ENCODE measurements around the gene LAD1.

The LAD1 gene

GRCh38 chr1:201359031-201359872 is 39.9 kb downstream of the LAD1 start:
- H3K4me3 Mint-ChIP-seq: no peak overlapping the region
- no peaks in the 10 kb centered on the region for H3K36me3 Mint-ChIP-seq
- no peaks in the 10 kb centered on the region for H3K4me1 Mint-ChIP-seq

GRCh38 chr1:201358596-201358995 is 40.5 kb downstream of the LAD1 start:
- no peaks in the 10 kb centered on the region for H3K9me3 Mint-ChIP-seq
- H3K27ac Mint-ChIP-seq: no peak overlapping the region
- H3K36me3 Mint-ChIP-seq: no peaks in the 10 kb centered on the region
- peaks cover 22% of the 10 kb centered on the region for H3K27me3 Mint-ChIP-seq
- DNase-seq (ENCODE audit: low spot score in 2 of 2) (no peak), ATAC-seq (ENCODE audit: low read depth) (no peak)
- no peak overlapping the region for H3K4me3 Mint-ChIP-seq
- H3K4me1 Mint-ChIP-seq: no peaks in the 10 kb centered on the region

More at GRCh38 chr1:201359031-201359872, 39.9 kb downstream of the LAD1 start:
- Mint-ChIP-seq H3K9me3 (no peaks in the 10 kb centered on the region), H3K27me3 (peaks cover 22% of the 10 kb centered on the region), H3K27ac (no peak overlapping the region)
- ATAC-seq (ENCODE audit: low read depth): no peak
- no peak for DNase-seq (ENCODE audit: low spot score in 2 of 2)

- H3K36me3 Mint-ChIP-seq: no peaks in the 10 kb centered on the region
- no peaks in the 10 kb centered on the region for H3K4me1 Mint-ChIP-seq
- no peak overlapping the region for H3K27ac Mint-ChIP-seq
- H3K27me3 Mint-ChIP-seq: peaks cover 19% of the 10 kb centered on the region
- no peaks in the 10 kb centered on the region for H3K9me3 Mint-ChIP-seq
- DNase-seq (ENCODE audit: low spot score in 2 of 2) (no peak), ATAC-seq (ENCODE audit: low read depth) (no peak)
- no peak overlapping the region for H3K4me3 Mint-ChIP-seq
Observed at GRCh38 chr1:201357636-201358348, 41.3 kb downstream of the LAD1 start.

GRCh38 chr1:201357211-201357610 is 41.9 kb downstream of the LAD1 start:
- ATAC-seq (ENCODE audit: low read depth): no peak
- Mint-ChIP-seq H3K4me3 (no peak overlapping the region), H3K27ac (no peak overlapping the region)

GRCh38 chr1:201356701-201357100 is 42.4 kb downstream of the LAD1 start:
- no peaks in the 10 kb centered on the region for H3K4me1 Mint-ChIP-seq
- no peak for ATAC-seq (ENCODE audit: low read depth)
- H3K4me3 Mint-ChIP-seq: no peak overlapping the region

More at GRCh38 chr1:201357211-201357610, 41.9 kb downstream of the LAD1 start:
- H3K9me3 Mint-ChIP-seq: no peaks in the 10 kb centered on the region
- no peaks in the 10 kb centered on the region for H3K4me1 Mint-ChIP-seq
- peaks cover 17% of the 10 kb centered on the region for H3K27me3 Mint-ChIP-seq
- DNase-seq (ENCODE audit: low spot score in 2 of 2): no peak
- H3K36me3 Mint-ChIP-seq: no peaks in the 10 kb centered on the region

GRCh38 chr1:201356236-201356635 is 42.9 kb downstream of the LAD1 start:
- Mint-ChIP-seq H3K27ac (no peak overlapping the region), H3K27me3 (peaks cover 15% of the 10 kb centered on the region), H3K4me1 (no peaks in the 10 kb centered on the region), H3K4me3 (no peak overlapping the region), H3K9me3 (no peaks in the 10 kb centered on the region), H3K36me3 (no peaks in the 10 kb centered on the region)
- no peak for DNase-seq (ENCODE audit: low spot score in 2 of 2)
- no peak for ATAC-seq (ENCODE audit: low read depth)

More at GRCh38 chr1:201356701-201357100, 42.4 kb downstream of the LAD1 start:
- no peak for DNase-seq (ENCODE audit: low spot score in 2 of 2)
- Mint-ChIP-seq H3K27ac (no peak overlapping the region), H3K9me3 (no peaks in the 10 kb centered on the region), H3K27me3 (peaks cover 12% of the 10 kb centered on the region), H3K36me3 (no peaks in the 10 kb centered on the region)

- DNase-seq (ENCODE audit: low spot score in 2 of 2): no peak
- Mint-ChIP-seq H3K36me3 (no peaks in the 10 kb centered on the region), H3K27ac (no peak overlapping the region), H3K9me3 (no peaks in the 10 kb centered on the region), H3K4me1 (no peaks in the 10 kb centered on the region), H3K27me3 (peaks cover 18% of the 10 kb centered on the region), H3K4me3 (no peak overlapping the region)
- no peak for ATAC-seq (ENCODE audit: low read depth)
Observed at GRCh38 chr1:201355471-201355870, 43.7 kb downstream of the LAD1 start.

- H3K4me1 Mint-ChIP-seq: no peaks in the 10 kb centered on the region
- no peaks in the 10 kb centered on the region for H3K9me3 Mint-ChIP-seq
- H3K27me3 Mint-ChIP-seq: peaks cover 20% of the 10 kb centered on the region
- no peak for DNase-seq (ENCODE audit: low spot score in 2 of 2)
- no peak overlapping the region for H3K27ac Mint-ChIP-seq
- no peak overlapping the region for H3K4me3 Mint-ChIP-seq
- H3K36me3 Mint-ChIP-seq: no peaks in the 10 kb centered on the region
- ATAC-seq (ENCODE audit: low read depth): no peak
Observed at GRCh38 chr1:201354901-201355295, 44.2 kb downstream of the LAD1 start.

- peaks cover 23% of the 10 kb centered on the region for H3K27me3 Mint-ChIP-seq
- no peaks in the 10 kb centered on the region for H3K9me3 Mint-ChIP-seq
- H3K27ac Mint-ChIP-seq: no peak overlapping the region
- no peaks in the 10 kb centered on the region for H3K36me3 Mint-ChIP-seq
- DNase-seq (ENCODE audit: low spot score in 2 of 2) (no peak), ATAC-seq (ENCODE audit: low read depth) (no peak)
- no peaks in the 10 kb centered on the region for H3K4me1 Mint-ChIP-seq
- no peak overlapping the region for H3K4me3 Mint-ChIP-seq
Observed at GRCh38 chr1:201354151-201354900, 44.8 kb downstream of the LAD1 start.

GRCh38 chr1:201353186-201353940 is 45.8 kb downstream of the LAD1 start:
- H3K9me3 Mint-ChIP-seq: no peaks in the 10 kb centered on the region
- H3K27ac Mint-ChIP-seq: no peak overlapping the region
- H3K4me1 Mint-ChIP-seq: no peaks in the 10 kb centered on the region
- DNase-seq (ENCODE audit: low spot score in 2 of 2) (no peak), ATAC-seq (ENCODE audit: low read depth) (no peak)
- peaks cover 21% of the 10 kb centered on the region for H3K27me3 Mint-ChIP-seq
- no peak overlapping the region for H3K4me3 Mint-ChIP-seq
- no peaks in the 10 kb centered on the region for H3K36me3 Mint-ChIP-seq

- Mint-ChIP-seq H3K27me3 (peaks cover 19% of the 10 kb centered on the region), H3K9me3 (no peaks in the 10 kb centered on the region), H3K27ac (no peak overlapping the region), H3K4me3 (no peak overlapping the region), H3K4me1 (peaks cover 3% of the 10 kb centered on the region), H3K36me3 (no peaks in the 10 kb centered on the region)
- ATAC-seq (ENCODE audit: low read depth) (no peak), DNase-seq (ENCODE audit: low spot score in 2 of 2) (no peak)
Observed at GRCh38 chr1:201351617-201352016, 47.5 kb downstream of the LAD1 start.

GRCh38 chr1:201350884-201351283 is 48.2 kb downstream of the LAD1 start:
- ATAC-seq (ENCODE audit: low read depth): no peak
- no peak overlapping the region for H3K4me3 Mint-ChIP-seq
- H3K27ac Mint-ChIP-seq: no peak overlapping the region

GRCh38 chr1:201350361-201350725 is 48.8 kb downstream of the LAD1 start:
- ATAC-seq (ENCODE audit: low read depth) (no peak), DNase-seq (ENCODE audit: low spot score in 2 of 2) (no peak)
- Mint-ChIP-seq H3K36me3 (no peaks in the 10 kb centered on the region), H3K9me3 (no peaks in the 10 kb centered on the region), H3K27me3 (peaks cover 17% of the 10 kb centered on the region), H3K4me3 (no peak overlapping the region), H3K4me1 (peaks cover 3% of the 10 kb centered on the region), H3K27ac (no peak overlapping the region)

More at GRCh38 chr1:201350884-201351283, 48.2 kb downstream of the LAD1 start:
- no peak for DNase-seq (ENCODE audit: low spot score in 2 of 2)
- Mint-ChIP-seq H3K36me3 (no peaks in the 10 kb centered on the region), H3K27me3 (peaks cover 19% of the 10 kb centered on the region), H3K9me3 (no peaks in the 10 kb centered on the region), H3K4me1 (peaks cover 3% of the 10 kb centered on the region)

All from memory B cell (primary cell).